Natural killer cell (primary cell): ENCODE results near the gene PSMG1. TPM values are rescaled to one million over a fixed set of nuclear protein-coding genes. Genes with fewer than 3 reads are reported as not detected.
A peak's percentile ranks its signal among the peaks of the same experiment; 100 is the strongest.

ENCODE experiments used
- ATAC-seq, 3 donors: fragments of 150-1000 bp in 2 of 3; fragments of 200-7000 bp in 1 of 3; cut with Tn5 transposase; 1 replicate in 1 of 3; 2 replicates in 2 of 3; pipeline ENCODE4 v1.10.0; 2021; ENCODE audit warnings: mild to moderate bottlenecking in 2 of 3, moderate library complexity in 2 of 3
- DNase-seq, 2 donors: peaks; one replicate each; pipeline versions ENCODE4 v3.0.0 to v3.0.0-alpha.2; 2013 to 2021; ENCODE audit warnings: mixed read lengths in 1 of 2
- H3K27ac ChIP-seq: one replicate; pipeline ENCODE4 v1.5.1; 2013; ENCODE audit warnings: mild to moderate bottlenecking, low read length
- H3K27me3 ChIP-seq: one replicate; pipeline ENCODE4 v1.6.1; 2013; ENCODE audit warnings: low read length; ENCODE audit not compliant: control insufficient read depth, insufficient read depth
- H3K36me3 ChIP-seq: one replicate; pipeline ENCODE4 v1.6.1; 2013; ENCODE audit warnings: low read length; ENCODE audit not compliant: control insufficient read depth, insufficient read depth
- H3K4me1 ChIP-seq: one replicate; pipeline ENCODE4 v1.6.1; 2013; ENCODE audit warnings: low read length; ENCODE audit not compliant: control insufficient read depth, insufficient read depth
- H3K4me3 ChIP-seq: one replicate; pipeline ENCODE4 v1.5.1; 2013; ENCODE audit warnings: low read length
- H3K9me3 ChIP-seq: one replicate; pipeline ENCODE4 v1.6.1; 2013; ENCODE audit warnings: low read length; ENCODE audit not compliant: control insufficient read depth, insufficient read depth
- H3K27ac Mint-ChIP-seq, 2 donors: one replicate each; pipeline ENCODE4 v1.8.0; 2022; ENCODE audit warnings: mild to moderate bottlenecking in 2 of 2, mixed read lengths in 2 of 2, moderate library complexity in 1 of 2
- H3K27me3 Mint-ChIP-seq, 2 donors: one replicate each; pipeline ENCODE4 v1.8.0; 2022; ENCODE audit warnings: low read depth in 2 of 2, mixed read lengths in 2 of 2
- H3K36me3 Mint-ChIP-seq: one replicate; pipeline ENCODE4 v1.8.0; 2022; ENCODE audit warnings: mixed read lengths
- H3K4me1 Mint-ChIP-seq, 2 donors: one replicate each; pipeline ENCODE4 v1.8.0; 2022; ENCODE audit warnings: mixed read lengths in 2 of 2
- H3K4me3 Mint-ChIP-seq: one replicate; pipeline ENCODE4 v1.8.0; 2022; ENCODE audit warnings: mild to moderate bottlenecking, moderate library complexity, mixed read lengths
- H3K9me3 Mint-ChIP-seq, 2 donors: one replicate each; pipeline ENCODE4 v1.8.0; 2022; ENCODE audit warnings: mixed read lengths in 2 of 2
- WGBS: methylation state at CpG from one replicate; pipeline ENCODE4 v1.1.7; 2013; ENCODE audit warnings: missing lambda C conversion rate; ENCODE audit not compliant: insufficient coverage; 5-methylcytosine and 5-hydroxymethylcytosine counted together
- intact Hi-C: fragments of 100-400 bp; cut with micrococcal nuclease; formaldehyde crosslinking; loops from one replicate; pipeline ENCODE4 v1.14.2; 2022
- total RNA-seq, 4 donors: library from RNA; stranded (reverse); fragments of 120-200 nt in 1 of 4; gene quantifications; one replicate each; pipeline versions ENCODE4 v1.2.3 to v1.2.4, GENCODE V29; 2013 to 2022
- TF ChIP-seq, protein P1 (sequence below): fragments of 200-600 bp; IDR thresholded peaks from one replicate; pipeline ENCODE4 v1.8.0; 2022; ENCODE audit warnings: antibody characterized with exemption

PSMG1 gene
- total RNA-seq, 3 donors from 2014 or later (not counting 1 experiment from before 2014, with no cell fraction given), result 11.3 to 12.1 (median 12.0) TPM

DNA sequence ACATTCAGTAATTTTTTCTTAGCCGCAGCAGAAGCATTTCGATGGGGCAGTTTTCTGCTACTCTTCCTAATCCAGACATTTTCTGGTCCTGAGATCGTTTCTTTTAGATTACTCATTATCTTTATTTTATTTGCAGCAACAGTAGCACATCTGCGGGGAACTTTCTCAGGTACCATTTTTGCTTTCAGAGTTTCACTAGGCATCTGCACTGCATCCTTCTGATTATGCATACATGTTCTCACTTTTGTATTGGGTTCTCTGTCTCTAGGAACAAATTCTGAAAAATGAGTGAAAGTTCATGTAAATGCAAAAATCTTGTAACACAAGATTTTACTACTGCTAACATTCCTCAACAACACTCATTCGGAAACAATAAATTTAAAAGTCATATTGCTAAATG, 3.9 kb upstream of the PSMG1 start:
- Histone ChIP-seq H3K36me3 (no peaks in the 10 kb centered on the region), H3K27ac (no peak overlapping the region), H3K4me3 (no peak overlapping the region), H3K9me3 (no peaks in the 10 kb centered on the region), H3K27me3 (no peaks in the 10 kb centered on the region), H3K4me1 (peaks cover 7% of the 10 kb centered on the region)
- no peak for ATAC-seq
- H3K36me3 Mint-ChIP-seq, result no peaks in the 10 kb centered on the region
- H3K9me3 Mint-ChIP-seq, result no peaks in the 10 kb centered on the region
- peaks cover 19 to 36% of the 10 kb centered on the region in 2 donors for H3K4me1 Mint-ChIP-seq
- no peak for DNase-seq
- no peaks in the 10 kb centered on the region for H3K27me3 Mint-ChIP-seq
- 94% methylated on average over 4 of the region's 5 CpGs for WGBS
- peak overlapping the region; percentile 17 to 39 for H3K27ac Mint-ChIP-seq
- H3K4me3 Mint-ChIP-seq, result peak overlapping the region; percentile 19
- intact Hi-C loops, result no loop called here
- TF ChIP-seq, protein P1, sequence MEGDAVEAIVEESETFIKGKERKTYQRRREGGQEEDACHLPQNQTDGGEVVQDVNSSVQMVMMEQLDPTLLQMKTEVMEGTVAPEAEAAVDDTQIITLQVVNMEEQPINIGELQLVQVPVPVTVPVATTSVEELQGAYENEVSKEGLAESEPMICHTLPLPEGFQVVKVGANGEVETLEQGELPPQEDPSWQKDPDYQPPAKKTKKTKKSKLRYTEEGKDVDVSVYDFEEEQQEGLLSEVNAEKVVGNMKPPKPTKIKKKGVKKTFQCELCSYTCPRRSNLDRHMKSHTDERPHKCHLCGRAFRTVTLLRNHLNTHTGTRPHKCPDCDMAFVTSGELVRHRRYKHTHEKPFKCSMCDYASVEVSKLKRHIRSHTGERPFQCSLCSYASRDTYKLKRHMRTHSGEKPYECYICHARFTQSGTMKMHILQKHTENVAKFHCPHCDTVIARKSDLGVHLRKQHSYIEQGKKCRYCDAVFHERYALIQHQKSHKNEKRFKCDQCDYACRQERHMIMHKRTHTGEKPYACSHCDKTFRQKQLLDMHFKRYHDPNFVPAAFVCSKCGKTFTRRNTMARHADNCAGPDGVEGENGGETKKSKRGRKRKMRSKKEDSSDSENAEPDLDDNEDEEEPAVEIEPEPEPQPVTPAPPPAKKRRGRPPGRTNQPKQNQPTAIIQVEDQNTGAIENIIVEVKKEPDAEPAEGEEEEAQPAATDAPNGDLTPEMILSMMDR, result no peak

GRCh38 chr21:39186676-39187075, 3.4 kb upstream of the PSMG1 start:
- ATAC-seq (no peak), DNase-seq (no peak)
- H3K9me3 ChIP-seq, result no peaks in the 10 kb centered on the region
- peaks cover 8% of the 10 kb centered on the region for H3K4me1 ChIP-seq
- H3K27me3 Mint-ChIP-seq, result no peaks in the 10 kb centered on the region
- H3K36me3 Mint-ChIP-seq, result no peaks in the 10 kb centered on the region
- H3K9me3 Mint-ChIP-seq, result no peaks in the 10 kb centered on the region
- TF ChIP-seq, protein P1, result no peak
- H3K27ac Mint-ChIP-seq, result peak overlapping the region; percentile 17 to 39
- H3K4me1 Mint-ChIP-seq, result peaks cover 24 to 40% of the 10 kb centered on the region in 2 donors
- H3K4me3 Mint-ChIP-seq, result peak overlapping the region; percentile 22
- no peak overlapping the region for H3K27ac ChIP-seq
- no peak overlapping the region for H3K4me3 ChIP-seq
- H3K27me3 ChIP-seq, result no peaks in the 10 kb centered on the region
- no peaks in the 10 kb centered on the region for H3K36me3 ChIP-seq
- intact Hi-C loops, result no loop called here

- peaks cover 8% of the 10 kb centered on the region for H3K4me1 ChIP-seq
- no peak for ATAC-seq
- Mint-ChIP-seq H3K36me3 (no peaks in the 10 kb centered on the region), H3K4me3 (peak overlapping the region; percentile 45), H3K27me3 (no peaks in the 10 kb centered on the region), H3K9me3 (no peaks in the 10 kb centered on the region), H3K4me1 (peaks cover 26 to 47% of the 10 kb centered on the region in 2 donors), H3K27ac (peak overlapping the region; percentile 93 to 95)
- WGBS, result 89% methylated on average over 1 of the region's 2 CpGs
- H3K27me3 ChIP-seq, result no peaks in the 10 kb centered on the region
- TF ChIP-seq, protein P1, result no peak
- no peak overlapping the region for H3K27ac ChIP-seq
- no peaks in the 10 kb centered on the region for H3K36me3 ChIP-seq
- no peaks in the 10 kb centered on the region for H3K9me3 ChIP-seq
- no peak for DNase-seq
- intact Hi-C loops, result no loop called here
- H3K4me3 ChIP-seq, result no peak overlapping the region
These were observed 1.9 kb upstream of the PSMG1 start for GRCh38 chr21:39185157-39185556.
